Vagina (tissue), 2 donors: ENCODE results near the gene DUSP16.

ENCODE experiments used
- CTCF ChIP-seq, 3 experiments: fragments of 450-650 bp in 2 of 3; fragments of 200-600 bp in 1 of 3; sonication (generic) in 1 of 3; IDR thresholded peaks; one replicate each; pipeline ENCODE4 v1.5.1; 2017 to 2019; ENCODE audit warnings: antibody characterized with exemption in 3 of 3, mild to moderate bottlenecking in 2 of 3, moderate library complexity in 2 of 3
- POLR2A ChIP-seq, 2 donors: fragments of 450-650 bp; IDR thresholded peaks; one replicate each; pipeline ENCODE4 v1.6.1; 2017; ENCODE audit warnings: antibody characterized with exemption in 2 of 2, mild to moderate bottlenecking in 2 of 2, moderate library complexity in 2 of 2
- POLR2AphosphoS5 ChIP-seq, 2 donors: sonication (generic); formaldehyde crosslinking; IDR thresholded peaks; one replicate each; pipeline ENCODE4 v1.9.0; 2017; ENCODE audit warnings: antibody characterized with exemption in 2 of 2, mild to moderate bottlenecking in 2 of 2, low read depth in 1 of 2; ENCODE audit not compliant: insufficient read depth in 1 of 2

GRCh38 chr12:12447837-12448236 lies 114.8 kb downstream of the DUSP16 start:
- TF ChIP-seq CTCF (IDR thresholded peaks at IDR 0.05) (no peak), POLR2AphosphoS5 (IDR thresholded peaks at IDR 0.05; ENCODE audit: insufficient read depth in 1 of 2, low read depth in 1 of 2) (no peak), POLR2A (IDR thresholded peaks at IDR 0.05) (no peak)
